ENCODE results near the gene SHISA7.
"Not testable (repeated sequence)": the region's sequence is repeated elsewhere in the genome, so short reads cannot be mapped to it uniquely, and the experiment has no call there.

- not testable (repeated sequence) for TF ChIP-seq CTCF, POLR2A (IDR thresholded peaks at IDR 0.05)
These were observed 21.8 kb downstream of the SHISA7 start for GRCh38 chr19:55421281-55421680.

Data from uterus (tissue), 2 donors.